ENCODE results near the gene DOLK.
"Not testable (repeated sequence)": the region's sequence is repeated elsewhere in the genome, so short reads cannot be mapped to it uniquely, and the experiment has no call there.

The DOLK gene

DNA sequence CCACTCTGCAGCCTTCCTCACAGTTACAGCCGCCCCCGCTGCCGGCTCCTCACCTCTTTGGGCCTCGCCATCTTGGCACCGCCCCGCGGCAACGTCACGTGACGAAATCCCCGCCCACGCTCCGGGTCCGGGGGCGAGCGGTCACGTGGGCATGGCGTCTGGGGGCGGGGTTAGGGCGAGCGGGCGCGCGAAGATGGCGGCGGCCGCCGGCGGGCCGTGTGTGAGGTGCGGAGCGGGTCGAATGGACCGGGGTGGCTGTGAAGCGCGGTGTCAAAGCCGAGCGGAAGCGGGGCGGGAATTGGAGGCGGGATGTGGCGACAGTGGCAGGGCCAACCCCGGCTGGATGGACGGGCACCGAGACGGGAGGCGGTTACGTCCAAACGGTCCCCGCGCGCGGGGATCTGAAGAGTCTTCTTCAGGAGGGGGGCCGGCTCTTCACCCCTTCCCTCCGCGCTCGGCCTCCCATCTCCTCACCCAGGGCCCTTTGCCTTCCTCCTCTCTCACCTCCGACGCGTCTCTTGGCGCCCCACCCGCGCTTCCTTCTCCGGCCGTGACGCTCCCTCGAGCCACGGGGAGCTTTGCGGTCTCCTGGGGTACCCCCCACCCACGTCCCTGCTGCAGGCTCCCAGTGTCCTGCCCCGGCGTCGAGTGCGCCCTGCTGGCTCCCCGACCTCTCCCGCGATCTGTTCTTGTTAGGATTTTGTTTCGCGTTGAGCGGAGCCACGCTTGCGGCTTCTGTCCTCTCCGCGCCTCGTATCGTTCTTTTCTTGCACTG lies at the start of gene DOLK, which contains the start of gene NUP188:
Gene DOLK (minus strand): TSS at position 77 of the 775 bp plus-strand sequence. CDS start 300 bp downstream, outside the sequence.
Gene NUP188 (plus strand): TSS at position 173 of the 775 bp plus-strand sequence. CDS start 21 bp downstream, at position 194.
- DNase-seq: peak; percentile 77 to 98 (median 93)

DNA sequence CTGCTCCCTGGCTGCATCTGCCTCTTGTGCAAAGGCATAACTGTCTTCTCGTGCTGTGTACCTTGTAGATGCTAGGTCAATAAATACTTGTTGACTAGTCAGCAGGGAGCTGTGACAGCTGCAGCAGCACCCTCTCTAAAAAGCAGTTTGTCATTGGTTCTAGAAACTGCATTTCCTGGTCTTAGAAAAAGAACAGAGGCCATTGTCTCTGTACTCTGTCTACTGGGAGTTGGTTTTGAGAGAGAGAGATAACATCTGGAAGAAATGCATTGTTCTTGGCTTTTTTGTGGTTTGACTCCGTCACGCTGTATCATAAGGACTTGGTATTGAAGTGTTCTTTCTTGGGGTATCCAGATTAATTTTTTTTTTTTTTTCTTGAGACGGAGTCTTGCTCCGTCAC lies 48.4 kb upstream of the DOLK start:
- peak in 5 of 51 donors; percentile 11 to 51 (median 28) for DNase-seq

DNA sequence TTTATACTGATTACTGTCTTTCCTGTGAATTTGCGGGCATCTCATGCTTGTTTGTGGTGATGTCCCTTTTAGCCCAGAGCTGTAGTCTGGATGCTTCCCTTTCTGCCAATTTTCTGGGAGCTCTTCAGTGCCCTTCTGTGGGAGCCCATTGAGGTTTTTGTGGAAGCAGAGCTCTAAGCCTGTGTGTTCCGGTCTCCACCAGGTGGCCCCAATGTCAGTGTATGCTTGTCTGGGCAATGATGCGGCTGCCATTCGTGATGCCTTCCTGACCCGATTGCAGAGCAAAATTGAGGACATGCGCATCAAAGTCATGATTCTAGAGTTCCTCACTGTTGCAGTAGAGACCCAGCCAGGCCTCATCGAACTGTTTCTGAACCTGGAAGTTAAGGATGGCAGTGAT lies 45.6 kb upstream of the DOLK start:
- DNase-seq: peak in 36 of 51 donors; percentile 2 to 75 (median 50)

DNA sequence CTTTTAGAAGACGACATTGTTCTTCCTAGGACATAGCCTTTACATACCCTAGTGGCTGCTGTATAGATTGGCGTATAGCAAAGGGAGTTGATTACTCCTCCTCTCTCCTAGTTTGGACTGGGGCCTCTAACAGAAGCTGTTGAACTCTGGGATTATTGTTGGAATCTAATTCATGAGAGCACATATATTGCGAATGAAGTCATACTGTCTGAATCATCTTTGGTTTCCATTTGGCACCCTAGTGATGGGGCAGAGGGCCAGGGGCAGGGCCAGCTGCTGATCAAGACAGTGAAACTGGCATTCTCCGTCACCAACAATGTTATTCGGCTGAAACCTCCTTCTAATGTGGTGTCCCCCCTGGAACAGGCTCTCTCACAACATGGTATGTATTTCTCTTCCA lies 40.4 kb upstream of the DOLK start:
- peak in 7 of 51 donors; percentile 9 to 42 (median 20) for DNase-seq

DNA sequence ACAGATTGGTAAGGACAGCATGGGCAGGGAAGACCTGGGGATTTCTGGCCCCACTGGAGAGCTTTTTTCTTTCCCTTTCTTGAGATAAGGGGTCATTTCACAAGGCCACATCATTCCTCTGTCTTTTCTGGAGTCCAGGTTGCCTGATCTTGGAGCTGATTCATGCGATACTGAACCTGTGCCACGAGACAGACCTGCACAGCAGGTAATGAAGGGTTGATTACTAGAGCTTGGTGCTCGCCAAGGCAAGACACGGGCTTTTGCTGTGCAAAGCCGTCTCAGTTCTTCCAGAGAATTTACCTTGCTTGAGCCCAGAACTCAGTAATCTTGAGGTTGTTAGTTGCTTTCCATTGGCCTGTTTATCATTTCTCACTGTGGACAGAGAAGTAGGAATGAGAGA lies 39.3 kb upstream of the DOLK start:
- no peak for DNase-seq

DNA sequence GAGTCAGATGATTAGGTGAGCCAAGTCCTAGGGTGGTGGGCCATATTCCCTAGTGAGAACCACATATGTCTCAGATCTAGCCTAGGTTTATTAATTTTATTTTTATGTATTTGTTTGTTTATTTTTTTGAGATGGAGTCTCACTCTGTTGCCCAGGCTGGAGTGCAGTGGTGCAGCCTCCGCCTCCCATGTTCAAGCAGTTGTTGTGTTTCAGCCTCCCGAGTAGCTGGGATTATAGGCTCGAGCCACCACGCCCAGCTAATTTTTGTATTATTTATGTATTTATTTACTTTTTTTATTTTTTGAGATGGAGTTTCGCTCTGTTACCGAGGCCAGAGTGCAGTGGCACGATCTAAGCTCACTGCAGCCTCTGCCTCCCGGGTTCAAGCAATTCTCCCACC lies 36.1 kb upstream of the DOLK start:
- DNase-seq: no peak

DNA sequence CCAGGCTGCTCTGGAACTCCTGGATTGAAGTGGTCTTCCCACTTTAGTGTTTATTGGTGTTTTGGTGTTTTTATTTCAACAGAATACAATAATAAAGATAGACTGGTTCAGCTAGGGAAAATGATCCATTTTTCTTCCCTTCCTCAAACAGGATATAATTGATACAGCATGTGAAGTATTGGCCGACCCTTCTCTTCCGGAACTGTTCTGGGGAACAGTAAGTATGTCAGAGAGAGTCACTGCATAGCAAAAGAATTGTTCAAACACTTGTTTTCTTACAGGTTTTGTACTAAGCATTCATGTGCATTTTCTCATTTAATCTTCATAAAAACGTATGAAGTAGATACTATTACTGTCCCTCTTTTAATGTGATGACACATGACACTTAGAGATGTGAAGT lies 31.7 kb upstream of the DOLK start:
- DNase-seq: no peak

DNA sequence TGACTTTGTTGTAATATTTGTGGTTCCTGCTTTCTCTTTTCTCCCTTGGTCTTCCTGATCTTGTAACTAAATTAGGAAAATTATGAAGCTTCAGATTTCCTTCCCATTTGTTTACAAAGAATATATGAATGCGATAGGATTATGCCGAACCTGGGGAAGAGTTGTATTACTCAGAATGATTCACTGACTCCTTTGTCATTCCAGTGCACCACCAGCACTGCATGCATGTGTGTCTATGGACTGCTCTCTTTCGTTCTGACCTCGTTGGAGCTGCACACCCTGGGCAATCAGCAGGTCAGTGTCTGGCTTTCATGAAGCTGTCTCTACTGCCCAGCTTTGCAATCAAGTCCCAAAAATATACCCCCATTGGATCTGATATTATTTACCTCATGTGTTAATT lies 25.6 kb upstream of the DOLK start:
- no peak for DNase-seq

DNA sequence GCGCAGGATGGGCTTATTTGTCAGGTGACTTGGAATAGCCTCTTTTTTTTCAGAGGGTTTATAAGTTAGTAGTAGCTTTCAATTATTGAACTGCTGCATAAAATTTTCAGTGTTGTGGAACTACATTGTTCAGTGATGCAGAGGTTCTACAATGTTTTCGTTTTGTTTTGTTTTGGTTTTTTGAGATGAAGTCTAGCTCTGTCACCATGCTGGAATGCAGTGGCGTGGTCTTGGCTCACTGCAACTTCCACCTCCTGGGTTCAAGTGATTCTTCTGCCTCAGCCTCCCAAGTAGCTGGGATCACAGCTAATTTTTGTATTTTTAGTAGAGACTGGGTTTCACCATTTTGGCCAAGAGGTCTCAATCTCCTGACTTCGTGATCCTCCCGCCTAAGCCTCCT lies 22.1 kb upstream of the DOLK start:
- DNase-seq: no peak

DNA sequence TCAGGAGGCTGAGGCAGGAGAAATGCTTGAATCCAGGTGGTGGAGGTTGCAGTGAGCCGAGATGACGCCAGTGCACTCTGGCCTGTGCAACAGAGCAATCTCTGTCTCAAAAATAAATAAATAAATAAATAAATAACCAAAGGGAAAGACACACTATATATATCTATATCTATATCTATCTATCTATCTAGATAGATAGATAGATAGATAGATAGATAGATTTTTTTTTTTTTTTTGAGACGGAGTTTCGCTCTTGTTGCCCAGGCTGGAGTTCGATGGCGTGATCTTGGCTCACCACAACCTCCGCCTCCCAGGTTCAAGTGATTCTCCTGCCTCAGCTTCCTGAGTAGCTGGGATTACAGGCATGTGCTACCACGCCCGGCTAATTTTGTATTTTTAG lies 14.0 kb upstream of the DOLK start:
- not testable (repeated sequence) for DNase-seq

DNA sequence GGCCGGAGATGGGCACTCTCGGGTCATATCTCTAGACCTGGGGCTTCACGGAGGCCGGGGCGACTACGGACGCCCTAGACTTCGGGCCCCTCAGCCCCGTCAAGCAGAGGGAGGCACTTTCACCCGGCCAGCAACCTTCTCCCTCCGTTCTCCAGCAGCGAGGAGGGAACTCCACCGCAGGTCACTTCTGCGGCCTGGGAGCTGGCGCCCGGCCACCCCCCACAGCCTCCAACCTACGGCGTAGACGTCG lies 201 bp downstream of the DOLK start:
- DNase-seq: peak in 1 of 51 donors; percentile 49

DNA sequence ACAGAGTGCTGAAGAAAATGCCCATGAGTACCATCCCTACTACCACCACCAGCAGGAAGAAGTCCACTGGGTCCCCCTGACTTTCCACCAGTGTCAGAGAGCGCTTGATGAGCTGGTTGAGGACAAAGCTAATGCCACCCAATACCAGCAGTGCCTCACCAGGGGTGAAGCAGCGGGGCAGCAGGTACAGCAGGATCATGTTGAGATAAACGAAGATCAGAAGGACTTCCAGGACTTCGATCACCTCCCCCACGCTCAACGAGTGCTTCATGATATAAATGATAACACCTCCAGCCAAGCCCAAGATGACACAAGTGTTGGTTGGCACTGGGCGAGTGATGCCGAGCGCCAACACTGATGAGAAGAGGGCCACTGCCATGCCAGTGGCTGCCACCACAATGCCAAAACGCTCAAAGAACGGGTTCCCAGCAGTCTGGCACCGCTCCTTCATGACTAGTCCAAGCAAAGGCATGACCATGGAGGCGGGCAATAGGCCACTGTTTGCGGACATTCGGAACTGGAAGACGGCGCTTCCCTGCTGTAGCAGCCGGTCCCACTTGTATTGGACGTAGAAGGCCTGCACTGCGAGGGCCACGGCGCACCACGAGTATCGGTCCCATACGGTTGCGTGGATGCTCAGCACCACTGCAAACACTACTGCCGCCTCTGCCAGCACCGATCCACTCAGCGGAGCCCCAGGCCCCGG lies 679 bp downstream of the DOLK start:
- DNase-seq: peak in 20 of 51 donors; percentile 33 to 67 (median 54)

DNA sequence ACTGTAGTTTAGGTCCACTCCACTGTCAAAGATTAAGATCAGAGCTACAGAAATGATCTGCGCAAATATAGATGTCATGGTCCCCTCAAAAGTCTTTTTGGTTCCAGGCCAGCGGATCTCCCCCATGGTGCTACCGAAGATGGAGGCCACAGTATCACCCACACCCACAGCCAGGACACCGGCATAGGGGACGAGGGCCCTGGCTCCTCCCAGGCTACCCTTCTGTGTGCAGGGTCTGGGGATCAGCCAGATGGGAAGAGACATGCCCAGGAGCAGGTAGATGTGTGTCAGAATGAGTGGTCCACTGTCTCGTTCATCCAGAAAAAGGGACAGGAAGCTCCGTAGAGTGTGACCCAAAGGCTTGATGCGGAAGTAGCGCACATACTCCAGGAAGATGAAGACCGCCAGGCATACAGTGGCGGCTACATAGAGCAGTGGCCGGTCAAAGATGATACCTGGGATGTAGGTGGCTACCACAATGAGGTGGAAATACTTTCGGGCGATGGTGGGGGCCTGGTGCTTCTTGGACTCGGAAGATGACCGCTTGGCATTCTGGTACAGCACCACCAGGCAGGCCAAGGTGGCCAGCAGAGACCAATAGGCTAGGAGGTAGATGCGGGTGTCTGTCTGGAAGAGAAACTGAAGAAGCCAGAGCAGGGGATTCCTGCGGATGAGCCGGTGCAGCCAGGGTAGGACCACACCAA lies 1.5 kb downstream of the DOLK start:
- DNase-seq: no peak

DNA sequence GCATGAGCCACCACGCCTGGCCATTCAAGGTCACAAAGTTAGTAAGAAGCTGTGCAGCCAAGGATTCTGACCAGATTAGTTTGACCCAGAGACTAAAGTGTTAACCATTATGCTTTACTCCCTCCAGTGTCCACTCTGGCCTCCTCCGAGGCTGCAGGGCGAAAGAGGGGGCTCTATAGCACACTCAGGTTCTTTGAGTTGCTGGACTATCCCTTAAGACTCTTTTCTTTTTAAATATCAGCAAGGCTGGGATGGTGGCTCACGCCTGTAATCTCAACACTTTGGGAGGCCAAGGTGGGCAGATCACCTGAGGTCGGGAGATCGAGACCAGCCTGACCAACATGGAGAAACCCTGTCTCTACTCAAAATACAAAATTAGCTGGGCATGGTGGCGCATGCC lies 2.4 kb downstream of the DOLK start:
- not testable (repeated sequence) for DNase-seq

DNA sequence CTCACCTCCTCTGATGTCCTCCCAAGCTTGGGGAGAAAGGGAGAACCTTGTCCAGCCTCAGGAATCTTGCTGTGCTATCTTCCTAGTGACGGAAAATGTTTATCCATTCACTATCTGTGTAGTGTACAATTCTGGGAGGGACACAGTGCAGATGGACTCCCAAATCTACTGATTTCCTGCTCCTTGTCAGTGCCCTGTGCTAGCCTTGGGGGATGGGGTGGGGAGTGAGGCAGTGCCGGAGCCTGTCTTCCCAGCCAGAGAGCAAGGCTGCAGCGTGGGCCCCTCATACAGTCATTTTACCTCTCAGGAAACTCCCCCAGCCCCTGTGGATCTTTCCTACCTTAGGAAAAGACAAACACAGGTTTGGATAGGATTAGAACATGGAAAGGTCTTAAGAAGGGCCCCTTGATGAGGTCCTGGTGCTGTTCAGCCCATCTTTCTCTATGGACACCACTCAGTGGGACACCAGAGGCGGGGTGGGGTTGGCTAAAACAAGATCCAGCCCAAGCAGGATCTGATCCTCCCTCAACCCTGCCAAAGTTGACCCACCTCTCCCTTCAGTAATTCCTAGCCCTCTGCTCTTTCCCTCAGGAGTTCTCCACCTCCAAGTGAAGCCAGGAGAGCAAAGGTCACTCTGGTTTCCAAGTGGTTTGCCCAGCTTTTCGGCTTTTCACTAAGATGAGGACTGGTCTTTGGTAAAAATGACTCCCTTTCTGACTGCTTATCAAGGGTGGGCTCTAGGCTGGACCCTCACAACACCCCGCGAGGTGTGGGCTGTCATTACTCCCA lies 3.4 kb downstream of the DOLK start:
- no peak for DNase-seq

DNA sequence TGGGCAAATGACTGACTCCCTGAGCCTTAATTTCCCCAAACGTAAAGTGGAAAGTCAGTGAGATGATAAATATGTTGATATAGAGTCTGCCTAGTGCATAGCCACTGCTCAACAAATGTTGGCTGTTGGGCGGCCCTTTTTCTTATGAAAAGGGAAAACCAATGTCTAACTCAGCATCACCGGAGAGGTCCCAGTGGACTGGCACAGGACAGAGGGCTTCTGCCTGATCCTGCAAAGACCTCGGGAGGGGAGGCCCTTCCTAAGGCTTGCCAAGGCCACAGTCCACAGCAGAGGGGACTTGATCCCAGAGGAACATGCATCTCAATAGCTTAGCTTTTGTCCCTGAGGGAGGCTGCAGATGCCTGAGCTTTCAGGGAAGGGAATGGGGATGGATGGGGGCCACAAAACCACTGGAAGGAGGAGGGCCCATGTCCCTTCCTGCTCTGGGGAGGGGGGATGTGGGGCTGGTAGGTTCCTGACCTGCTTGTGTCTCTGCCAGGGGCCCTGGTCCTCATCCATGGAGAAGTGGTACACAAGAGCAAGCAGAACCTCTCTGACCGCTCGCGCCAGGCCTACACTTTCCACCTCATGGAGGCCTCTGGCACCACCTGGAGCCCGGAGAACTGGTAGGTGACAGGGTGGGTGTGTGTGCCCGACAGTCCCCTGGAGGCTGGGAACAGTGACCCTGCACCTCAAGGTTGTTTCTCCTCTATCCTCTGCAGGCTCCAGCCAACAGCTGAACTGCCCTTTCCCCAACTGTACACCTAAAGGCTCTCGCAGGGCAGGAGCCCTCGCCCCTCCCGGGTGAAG lies 6.3 kb downstream of the DOLK start:
- no peak for DNase-seq

DNA sequence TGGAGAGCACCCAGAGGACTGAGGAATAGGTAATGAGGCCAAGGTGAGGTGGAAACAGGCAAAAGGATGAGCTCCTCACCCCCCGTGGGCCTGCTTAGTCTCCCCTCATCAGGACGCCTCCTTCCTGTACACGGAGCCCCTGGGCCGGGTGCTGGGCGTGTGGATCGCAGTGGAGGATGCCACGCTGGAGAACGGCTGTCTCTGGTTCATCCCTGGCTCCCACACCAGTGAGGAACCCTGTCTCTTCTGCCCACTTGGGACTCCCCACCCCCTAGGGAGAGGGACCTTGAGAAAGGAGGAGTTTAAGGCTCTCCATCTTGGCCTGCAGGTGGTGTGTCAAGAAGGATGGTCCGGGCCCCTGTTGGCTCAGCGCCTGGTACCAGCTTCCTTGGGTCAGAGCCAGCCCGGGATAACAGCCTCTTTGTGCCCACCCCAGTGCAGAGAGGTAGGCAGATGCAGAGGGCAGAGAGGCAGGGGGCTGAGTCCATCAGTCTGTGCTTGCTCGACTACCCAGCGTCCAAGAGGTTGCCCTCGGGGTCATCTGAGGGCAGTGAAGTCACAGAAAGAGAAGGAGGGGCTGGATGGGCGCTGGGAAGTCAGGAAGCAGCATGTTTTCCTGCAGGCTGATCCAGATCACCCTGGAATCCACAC lies 7.0 kb downstream of the DOLK start:
- peak in 6 of 51 donors; percentile 10 to 48 (median 19) for DNase-seq

DNA sequence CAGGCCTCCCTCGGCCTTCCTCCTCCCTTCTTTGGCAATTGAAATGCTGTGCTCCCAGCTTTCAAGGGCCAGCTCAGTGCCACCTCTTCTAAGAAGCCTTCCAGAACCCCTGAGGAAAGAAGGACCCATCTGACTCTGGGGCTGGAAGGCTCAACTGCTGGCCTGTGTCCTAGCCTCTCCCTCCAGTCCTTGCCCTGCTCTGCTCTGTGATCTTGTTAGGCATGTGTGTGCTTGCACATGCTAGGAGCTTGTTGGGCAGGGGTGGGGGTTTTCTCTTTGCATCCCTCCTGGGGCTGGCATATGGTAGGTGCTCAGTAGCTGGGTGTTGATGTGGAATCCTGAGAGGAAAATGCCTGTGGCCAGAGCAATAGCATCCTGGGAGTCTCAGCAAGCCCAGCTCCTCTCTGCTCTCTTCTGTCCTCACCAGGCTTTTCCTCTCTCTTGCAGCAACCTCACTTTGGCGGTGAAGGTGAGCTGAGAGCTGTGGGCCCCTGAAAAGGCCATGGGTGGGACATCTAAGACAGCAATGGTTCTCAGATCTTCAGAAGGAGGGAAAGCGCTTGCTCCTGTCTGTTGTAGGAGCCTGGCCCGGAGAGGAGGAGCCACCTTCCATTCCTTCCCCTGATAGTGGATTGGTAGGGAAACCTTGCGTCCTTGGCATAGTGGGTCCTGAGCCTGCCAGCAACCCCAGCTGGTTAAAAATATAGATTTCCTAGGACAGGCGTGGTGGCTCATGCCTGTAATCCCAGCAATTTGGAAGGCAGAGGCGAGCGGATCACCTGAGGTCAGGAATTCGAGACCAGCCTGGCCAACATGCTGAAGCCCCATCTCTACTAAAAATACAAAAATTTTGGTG lies 9.9 kb downstream of the DOLK start:
- DNase-seq: no peak

DNA sequence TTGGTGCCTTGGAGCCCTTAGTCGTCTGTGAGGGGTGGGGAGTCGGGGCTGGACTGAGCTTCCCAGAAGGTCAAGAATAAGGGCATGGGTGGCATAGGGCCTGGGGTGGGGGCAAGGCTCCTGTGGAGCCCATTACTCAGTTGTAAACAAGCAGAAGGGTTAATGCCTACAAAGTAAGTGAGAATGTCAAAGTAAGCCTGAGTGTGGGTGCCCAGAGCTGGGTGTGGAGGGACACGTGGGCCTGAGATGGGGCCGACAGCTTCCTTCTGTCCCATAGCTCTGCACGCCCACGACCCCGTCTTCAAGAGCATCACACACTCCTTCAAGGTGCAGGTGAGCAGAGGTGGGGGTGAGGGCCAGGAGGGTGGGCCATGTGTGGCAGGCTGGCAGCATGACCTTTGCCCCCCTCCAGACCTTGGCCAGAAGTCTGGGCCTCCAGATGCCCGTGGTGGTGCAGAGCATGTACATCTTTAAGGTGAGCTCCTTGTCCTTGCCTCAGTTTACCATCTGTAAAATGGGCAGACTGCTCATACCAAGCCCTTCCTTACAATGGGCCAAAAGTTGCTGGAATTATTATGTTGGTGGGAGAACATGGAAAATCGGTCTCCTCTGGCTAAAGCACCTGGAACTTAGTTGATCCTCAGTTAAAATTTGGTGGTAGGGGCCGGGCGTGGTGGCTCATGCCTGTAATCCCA lies 11.1 kb downstream of the DOLK start:
- no peak for DNase-seq
